ENCODE measurements around the gene AVL9.

DNA sequence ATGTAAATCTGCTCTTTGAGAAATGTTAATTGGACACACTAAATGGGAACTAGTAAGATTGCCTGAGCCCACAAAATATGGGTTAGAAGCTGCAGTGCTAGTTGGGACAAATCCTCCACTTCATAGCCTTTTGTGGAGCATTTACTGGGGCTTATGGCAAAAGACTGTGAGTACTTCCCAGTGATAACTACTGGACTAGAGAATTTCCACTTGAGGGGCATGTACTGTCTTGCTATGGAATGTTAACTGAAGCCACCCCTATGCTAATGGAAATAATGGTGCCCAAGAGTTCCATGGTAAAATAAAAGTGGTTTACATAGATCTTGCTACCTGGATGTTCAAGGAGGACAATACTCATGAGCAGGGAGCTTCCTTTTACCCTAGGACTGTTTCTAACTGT lies 29.3 kb downstream of the AVL9 start:
- TF ChIP-seq, protein P1, sequence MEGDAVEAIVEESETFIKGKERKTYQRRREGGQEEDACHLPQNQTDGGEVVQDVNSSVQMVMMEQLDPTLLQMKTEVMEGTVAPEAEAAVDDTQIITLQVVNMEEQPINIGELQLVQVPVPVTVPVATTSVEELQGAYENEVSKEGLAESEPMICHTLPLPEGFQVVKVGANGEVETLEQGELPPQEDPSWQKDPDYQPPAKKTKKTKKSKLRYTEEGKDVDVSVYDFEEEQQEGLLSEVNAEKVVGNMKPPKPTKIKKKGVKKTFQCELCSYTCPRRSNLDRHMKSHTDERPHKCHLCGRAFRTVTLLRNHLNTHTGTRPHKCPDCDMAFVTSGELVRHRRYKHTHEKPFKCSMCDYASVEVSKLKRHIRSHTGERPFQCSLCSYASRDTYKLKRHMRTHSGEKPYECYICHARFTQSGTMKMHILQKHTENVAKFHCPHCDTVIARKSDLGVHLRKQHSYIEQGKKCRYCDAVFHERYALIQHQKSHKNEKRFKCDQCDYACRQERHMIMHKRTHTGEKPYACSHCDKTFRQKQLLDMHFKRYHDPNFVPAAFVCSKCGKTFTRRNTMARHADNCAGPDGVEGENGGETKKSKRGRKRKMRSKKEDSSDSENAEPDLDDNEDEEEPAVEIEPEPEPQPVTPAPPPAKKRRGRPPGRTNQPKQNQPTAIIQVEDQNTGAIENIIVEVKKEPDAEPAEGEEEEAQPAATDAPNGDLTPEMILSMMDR (conservative IDR thresholded peaks at IDR 0.05; ENCODE audit: low read depth, low read length), result no peak
- TF ChIP-seq EZH2 (IDR thresholded peaks at IDR 0.05; ENCODE audit: borderline replicate concordance, low read depth, low read length, poor library complexity, severe bottlenecking), result no peak
